HG03571 (cell line): ENCODE measurements around the gene TRIM4.

ENCODE experiments used
- ATAC-seq: cut with Tn5 transposase; IDR thresholded peaks from one replicate; pipeline ENCODE4 v1.9.1; 2021; ENCODE audit not compliant: unreplicated experiment

TRIM4 gene

DNA sequence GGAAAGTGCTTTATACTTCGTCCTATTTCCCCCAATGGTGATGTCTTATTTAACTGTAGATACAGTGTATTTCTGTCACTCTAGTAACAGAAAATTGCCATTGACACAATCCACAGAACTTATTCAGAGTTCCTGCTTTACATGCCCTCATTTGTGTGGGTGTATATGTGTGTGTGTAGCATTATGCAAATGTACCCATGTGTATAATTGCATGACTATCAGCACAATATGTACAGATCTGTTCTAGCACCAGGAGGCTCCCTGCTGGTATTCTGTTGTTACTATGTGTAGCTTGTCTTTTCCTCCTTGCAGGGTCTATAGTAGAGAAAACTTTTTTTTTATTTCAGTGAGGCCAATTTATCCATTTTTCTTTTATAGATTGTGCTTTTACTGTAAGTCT is 75.0 kb downstream of the TRIM4 start:
- no peak for ATAC-seq

DNA sequence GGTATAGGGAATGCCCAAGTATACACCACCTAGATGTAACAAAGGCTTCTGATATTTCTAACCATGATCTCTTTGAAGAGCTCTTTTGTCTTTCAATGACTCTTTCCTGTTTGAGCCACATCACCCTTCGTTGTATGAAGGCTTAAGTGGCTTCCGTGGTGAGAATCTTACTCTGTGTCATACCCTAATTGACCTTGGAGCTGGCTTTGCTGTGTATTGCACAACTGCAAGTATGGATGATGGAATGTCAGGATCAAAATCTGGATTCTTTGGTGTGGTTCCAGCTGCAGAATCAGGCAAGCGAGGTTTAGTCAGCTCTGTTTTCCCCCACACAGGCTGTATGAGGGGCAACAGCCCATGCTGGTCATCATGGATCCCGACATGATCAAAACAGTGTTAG is 75.5 kb downstream of the TRIM4 start:
- no peak for ATAC-seq

DNA sequence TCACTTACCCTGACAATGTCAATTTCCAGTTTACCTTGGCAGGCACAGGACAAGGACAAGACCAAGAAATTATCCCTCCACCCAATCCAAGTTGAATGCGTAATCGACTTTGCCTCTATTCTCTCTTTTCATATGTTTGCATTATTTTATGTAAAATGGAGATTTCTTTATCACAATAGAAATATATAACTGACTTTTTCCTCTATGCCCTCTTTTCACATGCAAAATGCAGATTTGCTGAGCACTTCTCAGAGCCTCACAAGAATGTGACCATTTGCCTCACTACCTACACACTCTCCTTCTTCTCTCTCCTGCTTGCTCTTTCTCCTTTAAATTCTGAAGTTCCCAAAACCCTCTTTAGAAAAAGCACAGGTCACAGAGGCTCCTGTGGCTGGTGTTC is 76.4 kb downstream of the TRIM4 start:
- no peak for ATAC-seq
